Neural cell (in vitro differentiated cells): Measurements from ENCODE around the gene TIAM2. TPM values are rescaled to one million over a fixed set of nuclear protein-coding genes. Genes with fewer than 3 reads are reported as not detected.

Experiments used
- H2AFZ ChIP-seq: fragments of 200-600, 300-800 bp; sonication (generic), shearing (Covaris generic); 2 replicates; pipeline ENCODE4 v1.6.0; 2014; ENCODE audit warnings: low read depth, mild to moderate bottlenecking, antibody characterized with exemption, low read length, moderate library complexity
- H3F3A ChIP-seq: fragments of 200-600 bp; shearing (Covaris generic); 2 replicates; pipeline ENCODE4 v1.6.1; 2016; ENCODE audit warnings: mild to moderate bottlenecking, moderate library complexity, mixed read lengths, antibody characterized with exemption, low read length; ENCODE audit not compliant: insufficient read depth, poor library complexity, severe bottlenecking
- H3K27ac ChIP-seq: fragments of 200-600, 300-800 bp; sonication (generic), shearing (Covaris generic); 2 replicates; pipeline ENCODE4 v1.5.1; 2014; ENCODE audit warnings: mild to moderate bottlenecking, low read length, moderate library complexity
- H3K27me3 ChIP-seq: fragments of 300-800, 200-600 bp; sonication (generic), shearing (Covaris generic); 2 replicates; pipeline ENCODE4 v1.6.0; 2014; ENCODE audit warnings: mild to moderate bottlenecking, low read depth, low read length, moderate library complexity; ENCODE audit not compliant: insufficient read depth
- H3K36me3 ChIP-seq: fragments of 300-800, 200-600 bp; sonication (generic), shearing (Covaris generic); 2 replicates; pipeline ENCODE4 v1.5.1; 2014; ENCODE audit warnings: mild to moderate bottlenecking, antibody characterized with exemption, low read length, moderate library complexity; ENCODE audit not compliant: insufficient read depth
- H3K4me2 ChIP-seq: fragments of 300-800, 200-600 bp; sonication (generic), shearing (Covaris generic); 2 replicates; pipeline ENCODE4 v1.6.0; 2014; ENCODE audit warnings: mild to moderate bottlenecking, low read length
- H3K4me3 ChIP-seq: fragments of 300-800, 200-600 bp; sonication (generic), shearing (Covaris generic); 2 replicates; pipeline ENCODE4 v1.5.1; 2014; ENCODE audit warnings: mild to moderate bottlenecking, low read length, moderate library complexity
- H3K79me2 ChIP-seq: fragments of 200-600 bp; shearing (Covaris generic); replicated peaks from 2 replicates; pipeline ENCODE4 v1.6.0; 2014; ENCODE audit warnings: mild to moderate bottlenecking, low read length, moderate library complexity; ENCODE audit not compliant: insufficient read depth
- H3K9ac ChIP-seq: fragments of 300-800, 200-600 bp; sonication (generic), shearing (Covaris generic); 2 replicates; pipeline ENCODE4 v1.6.1; 2016; ENCODE audit warnings: mild to moderate bottlenecking, low read length, mixed read lengths
- H3K9me2 ChIP-seq: fragments of 200-600 bp; shearing (Covaris generic); 2 replicates; pipeline ENCODE4 v1.6.1; 2016; ENCODE audit warnings: mild to moderate bottlenecking, low read length, mixed read lengths; ENCODE audit not compliant: insufficient read depth
- H3K9me3 ChIP-seq: fragments of 200-600, 300-800 bp; sonication (generic), shearing (Covaris generic); 2 replicates; pipeline ENCODE4 v1.6.1; 2016; ENCODE audit warnings: mild to moderate bottlenecking, mixed run types, low read length, moderate library complexity, mixed read lengths
- H4K20me1 ChIP-seq: fragments of 200-600 bp; shearing (Covaris generic); 2 replicates; pipeline ENCODE4 v1.6.1; 2016; ENCODE audit warnings: mild to moderate bottlenecking, mixed run types; ENCODE audit not compliant: insufficient read depth
- CTCF ChIP-seq: fragments of 450-650 bp; IDR thresholded peaks from 2 replicates; pipeline ENCODE4 v1.5.1; 2014; ENCODE audit warnings: antibody characterized with exemption, mild to moderate bottlenecking, moderate library complexity; ENCODE audit not compliant: poor library complexity, severe bottlenecking
- EP300 ChIP-seq: fragments of 450-650 bp; conservative IDR thresholded peaks from 2 replicates; pipeline ENCODE4 v1.6.1; 2014; ENCODE audit warnings: antibody characterized with exemption, mild to moderate bottlenecking, moderate library complexity; ENCODE audit not compliant: poor library complexity, severe bottlenecking
- EZH2 ChIP-seq: fragments of 200-600, 300-800 bp; shearing (Covaris generic), sonication (generic); IDR thresholded peaks from 2 replicates; pipeline ENCODE4 v1.6.1; 2014; ENCODE audit warnings: antibody characterized with exemption, low read length, borderline replicate concordance, mild to moderate bottlenecking; ENCODE audit not compliant: insufficient read depth, poor library complexity, severe bottlenecking
- MXI1 ChIP-seq: fragments of 450-650 bp; conservative IDR thresholded peaks from 2 replicates; pipeline ENCODE4 v1.6.1; 2014; ENCODE audit warnings: antibody characterized with exemption, mild to moderate bottlenecking; ENCODE audit not compliant: poor library complexity, severe bottlenecking
- POLR2AphosphoS5 ChIP-seq: IDR thresholded peaks from 2 replicates; pipeline ENCODE4 v1.6.1; 2012
- RAD21 ChIP-seq: fragments of 450-650 bp; conservative IDR thresholded peaks from 2 replicates; pipeline ENCODE4 v1.6.1; 2014; ENCODE audit warnings: antibody characterized with exemption, mild to moderate bottlenecking, moderate library complexity
- REST ChIP-seq: IDR thresholded peaks from 2 replicates; pipeline ENCODE4 v1.6.1; 2012; ENCODE audit warnings: borderline replicate concordance
- SMC3 ChIP-seq: fragments of 450-650 bp; conservative IDR thresholded peaks from 2 replicates; pipeline ENCODE4 v1.6.1; 2014; ENCODE audit warnings: antibody characterized with exemption, mild to moderate bottlenecking, moderate library complexity; ENCODE audit not compliant: poor library complexity
- TAF1 ChIP-seq: IDR thresholded peaks from 2 replicates; pipeline ENCODE4 v1.6.1; 2012; ENCODE audit warnings: low read depth
- polyA plus RNA-seq: library from polyadenylated mRNA; depleted of rRNA; stranded (reverse); fragments of >200 nt; gene quantifications from 2 replicates; pipeline ENCODE4 v1.2.3, GENCODE V29; 2014

Gene TIAM2
- polyA plus RNA-seq, 1 donor from 2014 or later = 73.3 TPM

DNA sequence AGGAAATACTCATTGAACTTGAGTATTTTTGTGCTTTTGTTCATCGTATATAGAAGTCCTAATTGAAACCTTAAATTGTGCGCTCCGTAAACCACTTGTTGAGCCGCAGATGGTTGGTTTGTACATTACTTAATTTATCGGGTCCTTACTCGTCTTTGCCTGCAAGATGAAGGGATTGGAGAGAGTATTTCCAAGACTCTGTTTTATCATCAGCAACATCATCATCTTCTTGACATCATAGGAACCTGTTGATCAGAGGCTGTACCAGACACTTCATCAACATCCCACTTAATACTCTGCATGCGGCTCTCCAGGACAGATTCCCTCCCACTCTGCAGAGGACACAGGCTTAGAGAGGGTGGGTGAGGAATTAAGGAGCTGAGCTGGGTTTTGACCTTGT is 28.6 kb downstream of the TIAM2 start:
- H3K9me3 ChIP-seq = no peaks in the 10 kb centered on the region
- no peak overlapping the region for H3K4me3 ChIP-seq
- no peaks in the 10 kb centered on the region for H3K36me3 ChIP-seq
- H3K9me2 ChIP-seq = no peaks in the 10 kb centered on the region
- H3K27me3 ChIP-seq = no peaks in the 10 kb centered on the region
- H3K9ac ChIP-seq = no peak overlapping the region
- no peak for TF ChIP-seq EP300
- no peak for TF ChIP-seq EZH2
- no peak for TF ChIP-seq POLR2AphosphoS5
- TF ChIP-seq RAD21 = no peak
- H3K4me2 ChIP-seq = no peak overlapping the region
- no peaks in the 10 kb centered on the region for H3K79me2 ChIP-seq
- no peaks in the 10 kb centered on the region for H3F3A ChIP-seq
- no peaks in the 10 kb centered on the region for H4K20me1 ChIP-seq
- H3K27ac ChIP-seq = no peak overlapping the region
- H2AFZ ChIP-seq = no peak overlapping the region

GRCh38 chr6:155024391-155025027 is 29.4 kb downstream of the TIAM2 start:
- H3K9me3 ChIP-seq = no peaks in the 10 kb centered on the region
- H3K27me3 ChIP-seq = no peaks in the 10 kb centered on the region
- no peak overlapping the region for H3K4me2 ChIP-seq
- no peaks in the 10 kb centered on the region for H3K79me2 ChIP-seq
- H3F3A ChIP-seq = no peaks in the 10 kb centered on the region
- TF ChIP-seq POLR2AphosphoS5 (no peak), EZH2 (no peak), CTCF (no peak), RAD21 (no peak), TAF1 (no peak)
- no peak overlapping the region for H3K4me3 ChIP-seq
- no peak overlapping the region for H2AFZ ChIP-seq
- no peaks in the 10 kb centered on the region for H4K20me1 ChIP-seq
- no peaks in the 10 kb centered on the region for H3K9me2 ChIP-seq
- H3K27ac ChIP-seq = no peak overlapping the region
- no peak overlapping the region for H3K9ac ChIP-seq
- no peaks in the 10 kb centered on the region for H3K36me3 ChIP-seq

- Histone ChIP-seq H3K27ac (peak overlapping the region; percentile 43), H3K9me2 (no peaks in the 10 kb centered on the region), H3K9me3 (no peaks in the 10 kb centered on the region), H3K4me3 (peak overlapping the region; percentile 53), H3K36me3 (no peaks in the 10 kb centered on the region), H3K79me2 (no peaks in the 10 kb centered on the region), H3K9ac (no peak overlapping the region), H3F3A (no peaks in the 10 kb centered on the region), H4K20me1 (no peaks in the 10 kb centered on the region), H2AFZ (no peak overlapping the region), H3K4me2 (peak overlapping the region; percentile 4), H3K27me3 (no peaks in the 10 kb centered on the region)
- TF ChIP-seq POLR2AphosphoS5 (no peak), EZH2 (no peak), MXI1 (no peak), TAF1 (no peak), CTCF (no peak), SMC3 (no peak), REST (no peak), EP300 (no peak)
Observed at GRCh38 chr6:155026022-155026705, 31.0 kb downstream of the TIAM2 start.
